ENCODE data around the gene NCAN. TPM values are rescaled to one million over a fixed set of nuclear protein-coding genes. Genes with fewer than 3 reads are reported as not detected.

NCAN gene
- total and polyA plus RNA-seq, 2 of the 13 experiments (the other 11 are each of a cell fraction or from before 2014, with no cell fraction given): not detected

- TF ChIP-seq PATZ1 (CRISPR knock-in tag; IDR thresholded peaks at IDR 0.05) (peak; percentile 24), ZNF749 (CRISPR knock-in tag; IDR thresholded peaks at IDR 0.05; ENCODE audit: borderline replicate concordance) (peak; percentile 64; the same call in 1 of the 2 replicates), PAXIP1 (CRISPR knock-in tag; conservative IDR thresholded peaks at IDR 0.05) (no peak), ZNF788 (CRISPR knock-in tag; IDR thresholded peaks at IDR 0.05; ENCODE audit: borderline replicate concordance) (peak; percentile 72), MXI1 (IDR thresholded peaks at IDR 0.05; ENCODE audit: borderline replicate concordance, low read depth, low read length) (peak; percentile 55; the same call in 1 of the 3 replicates), ZNF263 (CRISPR knock-in tag; IDR thresholded peaks at IDR 0.05) (no peak), REST (IDR thresholded peaks at IDR 0.05; ENCODE audit: borderline replicate concordance in 1 of 2, low read depth in 1 of 2, low read length in 2 of 2) (no peak), GMEB2 (CRISPR knock-in tag; IDR thresholded peaks at IDR 0.05; ENCODE audit: low read depth) (no peak), TSC22D2 (CRISPR knock-in tag; IDR thresholded peaks at IDR 0.05; ENCODE audit: borderline replicate concordance) (peak; percentile 45; the same call in 1 of the 2 replicates), BRD4 (CRISPR knock-in tag; IDR thresholded peaks at IDR 0.05) (no peak), HMGXB4 (CRISPR knock-in tag; IDR thresholded peaks at IDR 0.05; ENCODE audit: borderline replicate concordance in 1 of 2, low read depth in 1 of 2) (peak; percentile 93), ZNF564 (CRISPR knock-in tag; IDR thresholded peaks at IDR 0.05) (peak; percentile 84)
These were observed 13.2 kb downstream of the NCAN start (continued) for GRCh38 chr19:19224852-19225494.

All from HepG2 (cell line).